Mononuclear cell (primary cell): ENCODE data around the gene PSMD13. TPM values are rescaled to one million over a fixed set of nuclear protein-coding genes. Genes with fewer than 3 reads are reported as not detected.

Experiments used
- H3K27me3 ChIP-seq: 2 replicates; pipeline ENCODE4 v1.6.0; 2011; ENCODE audit warnings: low read length, control low read depth; ENCODE audit not compliant: insufficient read depth
- H3K4me1 ChIP-seq: 2 replicates; pipeline ENCODE4 v1.5.1; 2011; ENCODE audit warnings: mild to moderate bottlenecking, low read length, control low read depth; ENCODE audit not compliant: insufficient read depth
- H3K4me3 ChIP-seq: 2 replicates; pipeline ENCODE4 v1.5.1; 2011; ENCODE audit warnings: mild to moderate bottlenecking, low read length, moderate library complexity
- H3K9me3 ChIP-seq: 2 replicates; pipeline ENCODE4 v1.5.1; 2011; ENCODE audit warnings: low read depth, mild to moderate bottlenecking, control low read depth, low read length
- total RNA-seq: library from RNA; depleted of rRNA; stranded (reverse); fragments of >200 nt; gene quantifications from one replicate; pipeline ENCODE4 v1.2.3, GENCODE V29; 2012

Gene PSMD13
- total RNA-seq, 1 donor, result 62.5 TPM

- Histone ChIP-seq H3K9me3 (no peaks in the 10 kb centered on the region), H3K4me3 (no peak overlapping the region)
These were observed 61.0 kb downstream of the PSMD13 start for GRCh38 chr11:297586-298405.

GRCh38 chr11:298406-299065 is 61.8 kb downstream of the PSMD13 start:
- no peak overlapping the region for H3K4me3 ChIP-seq
- H3K9me3 ChIP-seq, result no peaks in the 10 kb centered on the region
- no peaks in the 10 kb centered on the region for H3K27me3 ChIP-seq
- H3K4me1 ChIP-seq, result peaks cover 27% of the 10 kb centered on the region

More at GRCh38 chr11:297586-298405, 61.0 kb downstream of the PSMD13 start:
- Histone ChIP-seq H3K27me3 (no peaks in the 10 kb centered on the region), H3K4me1 (peaks cover 20% of the 10 kb centered on the region)

- Histone ChIP-seq H3K9me3 (no peaks in the 10 kb centered on the region), H3K4me3 (no peak within 1 kb of the TSS), H3K4me1 (peaks cover 32% of the 10 kb centered on the region), H3K27me3 (no peaks in the 10 kb centered on the region)
These were observed 62.5 kb downstream of the PSMD13 start, which contains the start of gene IFITM5 for GRCh38 chr11:299081-299891. IFITM5 (minus strand) TSS chr11:299526; CDS start chr11:299490, 36 bp downstream.

- Histone ChIP-seq H3K27me3 (no peaks in the 10 kb centered on the region), H3K4me3 (no peak overlapping the region), H3K4me1 (peaks cover 40% of the 10 kb centered on the region), H3K9me3 (no peaks in the 10 kb centered on the region)
These were observed 63.4 kb downstream of the PSMD13 start for GRCh38 chr11:299951-300735.

Other genes with a start within 250 kb of the PSMD13 start
- not detected for gene SCGB1C1, start 43.9 kb upstream of the PSMD13 start, total RNA-seq
- gene BET1L, start 29.6 kb upstream of the PSMD13 start, total RNA-seq, result 20.6 TPM
- gene RIC8A, start 29.3 kb upstream of the PSMD13 start, total RNA-seq, result 53.4 TPM
- 6.2 TPM for gene SIRT3, start 634 bp upstream of the PSMD13 start, total RNA-seq
- gene NLRP6, start 41.4 kb downstream of the PSMD13 start, total RNA-seq, result 9.7 TPM
- 85.2 TPM for gene PGGHG, start 52.1 kb downstream of the PSMD13 start, total RNA-seq
- not detected for gene IFITM5, start 62.5 kb downstream of the PSMD13 start, total RNA-seq
- gene IFITM2, start 70.8 kb downstream of the PSMD13 start, total RNA-seq, result 52.9 TPM
- gene IFITM1, start 77.1 kb downstream of the PSMD13 start, total RNA-seq, result 276 TPM
- 14.1 TPM for gene IFITM3, start 83.9 kb downstream of the PSMD13 start, total RNA-seq
- 0.21 TPM for gene B4GALNT4, start 132.5 kb downstream of the PSMD13 start, total RNA-seq
- not detected for gene PKP3, start 157.2 kb downstream of the PSMD13 start, total RNA-seq
- gene SIGIRR, start 178.0 kb downstream of the PSMD13 start, total RNA-seq, result 50.9 TPM
- gene ANO9, start 205.0 kb downstream of the PSMD13 start, total RNA-seq, result 19.9 TPM
- 8.8 TPM for gene PTDSS2, start 213.3 kb downstream of the PSMD13 start, total RNA-seq